SU-DHL-6 (cell line): ENCODE results near the gene EPS8.

Experiments
- CTCF ChIP-seq: fragments of 200-600 bp; sonication (generic); IDR thresholded peaks from one replicate; pipeline ENCODE4 v1.5.1; 2017; ENCODE audit warnings: antibody characterized with exemption, mild to moderate bottlenecking, low read length, moderate library complexity; ENCODE audit not compliant: insufficient read depth, poor library complexity, severe bottlenecking
- EZH2phosphoT487 ChIP-seq: fragments of 200-600 bp; sonication (generic), shearing (Covaris generic); conservative IDR thresholded peaks from 2 replicates; pipeline ENCODE4 v1.6.1; 2018; ENCODE audit warnings: mild to moderate bottlenecking, antibody characterized with exemption, low read length, moderate library complexity, mixed read lengths

GRCh38 chr12:15721316-15722115 is 67.7 kb downstream of the EPS8 start:
- TF ChIP-seq CTCF, result no peak
- no peak for TF ChIP-seq EZH2phosphoT487
